Activated T-cell treated with anti-CD3 and anti-CD28 coated beads, Interleukin-2, amount 50 U/mL, for 24 hours (primary cell): ENCODE results near the gene CDH22.

Experiments
- DNase-seq: peaks from one replicate; pipeline ENCODE4 v3.0.0-alpha.2; 2020
- H3K27ac Mint-ChIP-seq: 2 replicates; pipeline ENCODE4 v1.8.0; 2020; ENCODE audit warnings: mild to moderate bottlenecking, mixed read lengths
- H3K27me3 Mint-ChIP-seq: 2 replicates; pipeline ENCODE4 v1.8.0; 2020; ENCODE audit warnings: mixed read lengths
- H3K36me3 Mint-ChIP-seq: 2 replicates; pipeline ENCODE4 v1.8.0; 2020; ENCODE audit warnings: low read depth, mixed read lengths
- H3K4me1 Mint-ChIP-seq: 2 replicates; pipeline ENCODE4 v1.8.0; 2020; ENCODE audit warnings: low read depth, mixed read lengths
- H3K4me3 Mint-ChIP-seq: 2 replicates; pipeline ENCODE4 v1.8.0; 2020; ENCODE audit warnings: mild to moderate bottlenecking, moderate library complexity, mixed read lengths
- H3K9me3 Mint-ChIP-seq: 2 replicates; pipeline ENCODE4 v1.8.0; 2020; ENCODE audit warnings: mixed read lengths

CDH22 gene

DNA sequence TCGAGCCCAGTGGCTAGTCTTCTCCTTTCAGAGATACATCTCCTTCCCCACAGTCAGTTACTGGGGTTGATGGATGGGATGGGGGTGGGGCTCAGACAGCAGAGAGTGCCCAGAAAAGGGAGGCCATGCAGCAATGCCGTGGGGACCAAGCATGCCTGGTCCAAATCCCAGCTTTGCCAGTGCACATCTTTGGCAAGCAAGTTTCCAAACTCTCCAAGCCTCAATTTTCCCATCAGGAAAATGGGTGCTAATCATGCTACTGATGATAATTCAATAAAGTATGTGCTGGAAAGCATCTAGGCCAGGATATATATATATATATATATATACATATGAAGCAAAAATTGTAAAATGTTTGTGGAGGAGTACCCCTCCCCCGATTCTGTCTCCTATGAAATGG lies 111.3 kb downstream of the CDH22 start:
- H3K4me3 Mint-ChIP-seq: no peak overlapping the region
- no peaks in the 10 kb centered on the region for H3K36me3 Mint-ChIP-seq
- no peak overlapping the region for H3K27ac Mint-ChIP-seq
- DNase-seq: no peak
- H3K4me1 Mint-ChIP-seq: peaks cover 2% of the 10 kb centered on the region
- H3K9me3 Mint-ChIP-seq: no peaks in the 10 kb centered on the region
- H3K27me3 Mint-ChIP-seq: peaks cover 31% of the 10 kb centered on the region

DNA sequence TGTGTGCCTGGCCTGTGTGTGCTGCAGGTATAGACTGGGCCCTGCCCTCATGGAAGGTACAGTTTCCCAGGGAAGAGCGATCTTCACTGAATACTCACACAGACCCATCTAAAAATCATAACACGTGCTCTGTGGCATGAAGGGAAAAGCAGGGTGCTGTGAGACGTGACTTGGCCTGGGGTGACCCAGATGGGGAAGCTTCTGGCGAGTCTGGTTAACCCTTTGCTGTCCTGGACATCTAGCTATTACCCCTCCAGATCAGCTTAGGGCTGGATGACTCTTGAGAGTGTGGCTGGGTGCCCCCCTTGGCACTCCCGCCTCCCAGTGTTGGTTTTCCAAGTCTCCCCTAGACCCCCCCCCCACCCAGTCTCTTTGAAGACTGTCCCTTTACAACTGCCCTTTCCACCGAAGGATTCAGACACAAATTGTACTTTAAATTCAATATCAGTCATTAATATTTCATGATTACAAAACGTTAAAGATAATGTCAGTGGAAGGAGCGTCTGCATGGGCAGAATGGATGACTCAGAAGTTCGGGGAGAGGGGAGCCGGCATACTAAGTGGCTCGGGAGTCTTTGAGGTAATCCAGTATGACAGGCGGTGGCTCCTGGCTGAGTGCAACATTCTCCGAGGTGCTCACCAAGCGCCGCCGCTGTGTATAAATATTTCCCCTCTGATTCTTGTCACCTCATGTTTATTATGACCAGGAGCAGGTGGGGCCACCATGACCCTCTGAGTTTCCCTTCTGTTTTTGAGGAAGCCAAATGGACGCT lies 112.8 kb downstream of the CDH22 start:
- peaks cover 2% of the 10 kb centered on the region for H3K4me1 Mint-ChIP-seq
- no peak overlapping the region for H3K4me3 Mint-ChIP-seq
- no peak overlapping the region for H3K27ac Mint-ChIP-seq
- H3K27me3 Mint-ChIP-seq: peaks cover 22% of the 10 kb centered on the region
- no peaks in the 10 kb centered on the region for H3K9me3 Mint-ChIP-seq
- DNase-seq: no peak
- H3K36me3 Mint-ChIP-seq: no peaks in the 10 kb centered on the region

DNA sequence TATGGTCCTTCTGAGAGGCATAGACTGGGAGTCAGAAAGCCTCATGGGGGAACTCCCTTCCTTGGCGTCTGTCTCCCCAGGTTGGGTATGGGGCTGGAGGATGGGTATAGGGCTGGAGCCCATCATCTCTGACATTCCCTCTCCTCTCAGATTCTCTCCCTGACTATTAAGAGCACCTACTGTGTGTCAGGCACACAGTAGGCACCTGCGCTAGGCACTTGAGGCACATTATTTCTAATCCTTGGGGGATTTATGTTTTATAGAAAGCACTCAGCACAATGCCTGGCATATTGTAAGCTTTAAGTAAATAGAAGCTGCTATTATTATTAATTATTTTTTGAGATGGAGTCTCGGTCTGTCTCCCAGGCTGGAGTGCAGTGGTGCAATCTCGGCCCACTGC lies 113.9 kb downstream of the CDH22 start:
- Mint-ChIP-seq H3K27ac (no peak overlapping the region), H3K4me1 (peaks cover 2% of the 10 kb centered on the region), H3K36me3 (no peaks in the 10 kb centered on the region), H3K27me3 (peaks cover 17% of the 10 kb centered on the region), H3K9me3 (no peaks in the 10 kb centered on the region), H3K4me3 (no peak overlapping the region)
- no peak for DNase-seq

GRCh38 chr20:46192376-46192944 lies 115.8 kb downstream of the CDH22 start:
- H3K9me3 Mint-ChIP-seq: no peaks in the 10 kb centered on the region
- DNase-seq: no peak
- no peak overlapping the region for H3K27ac Mint-ChIP-seq
- no peaks in the 10 kb centered on the region for H3K4me1 Mint-ChIP-seq
- no peaks in the 10 kb centered on the region for H3K36me3 Mint-ChIP-seq
- no peak overlapping the region for H3K4me3 Mint-ChIP-seq
- H3K27me3 Mint-ChIP-seq: peaks cover 2% of the 10 kb centered on the region

GRCh38 chr20:46191611-46192010 lies 116.7 kb downstream of the CDH22 start:
- Mint-ChIP-seq H3K4me1 (no peaks in the 10 kb centered on the region), H3K27me3 (peaks cover 6% of the 10 kb centered on the region), H3K9me3 (no peaks in the 10 kb centered on the region), H3K4me3 (no peak overlapping the region), H3K36me3 (no peaks in the 10 kb centered on the region), H3K27ac (no peak overlapping the region)
- no peak for DNase-seq

DNA sequence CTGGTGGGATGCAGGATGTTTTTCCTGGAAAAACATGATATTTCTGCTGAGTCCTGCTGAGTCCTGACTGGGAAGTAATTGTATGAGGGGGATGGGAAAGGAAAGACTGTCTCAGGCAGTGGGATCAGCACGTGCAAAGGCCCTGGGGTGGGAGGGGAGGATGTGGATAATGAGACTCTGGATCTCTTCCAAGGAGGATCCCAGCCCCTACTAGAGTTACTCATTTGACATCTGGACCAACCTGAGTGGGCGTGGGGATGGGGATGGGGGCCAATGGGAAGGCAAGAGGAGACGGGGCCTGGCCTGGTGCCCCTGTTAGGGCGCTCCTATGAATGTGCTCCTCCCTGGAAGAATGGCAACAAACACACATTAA lies 117.1 kb downstream of the CDH22 start:
- no peaks in the 10 kb centered on the region for H3K36me3 Mint-ChIP-seq
- peaks cover 6% of the 10 kb centered on the region for H3K27me3 Mint-ChIP-seq
- DNase-seq: no peak
- H3K4me1 Mint-ChIP-seq: no peaks in the 10 kb centered on the region
- no peak overlapping the region for H3K27ac Mint-ChIP-seq
- H3K4me3 Mint-ChIP-seq: no peak overlapping the region
- no peaks in the 10 kb centered on the region for H3K9me3 Mint-ChIP-seq

DNA sequence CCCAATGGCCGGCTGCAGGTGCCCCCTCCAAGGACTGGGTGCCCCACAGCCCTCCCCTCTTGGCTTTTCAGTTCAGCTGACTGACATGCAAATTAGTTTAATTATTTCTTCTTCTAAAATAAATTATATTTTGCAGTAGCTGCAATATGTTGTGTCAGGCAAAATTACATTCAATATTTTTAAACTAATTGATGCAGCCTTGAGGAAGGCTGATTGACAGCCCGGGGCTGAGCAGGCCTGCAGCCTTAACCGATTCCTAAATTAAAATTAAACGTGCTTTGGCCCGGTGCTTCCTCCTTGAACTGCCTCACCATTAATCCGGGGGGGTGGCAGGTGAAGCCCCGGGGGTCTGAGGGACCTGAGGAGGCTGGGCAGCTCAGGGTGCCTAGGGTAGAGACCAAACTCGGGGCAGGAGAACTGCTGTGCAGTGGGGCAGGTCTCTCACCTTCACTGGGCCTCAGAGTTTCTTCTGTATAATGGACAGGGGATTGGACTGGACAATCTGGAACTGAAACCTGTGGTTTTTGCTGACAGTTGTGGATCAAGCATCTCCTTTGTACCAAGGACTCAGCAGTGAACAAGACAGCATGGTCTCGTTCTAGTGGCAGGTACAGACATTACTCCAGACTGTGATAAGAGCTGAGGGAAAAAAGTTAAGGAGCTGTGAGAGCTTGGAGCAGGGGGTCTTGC lies 117.7 kb downstream of the CDH22 start:
- no peaks in the 10 kb centered on the region for H3K36me3 Mint-ChIP-seq
- H3K27ac Mint-ChIP-seq: no peak overlapping the region
- no peak for DNase-seq
- no peaks in the 10 kb centered on the region for H3K4me1 Mint-ChIP-seq
- no peak overlapping the region for H3K4me3 Mint-ChIP-seq
- H3K27me3 Mint-ChIP-seq: peaks cover 6% of the 10 kb centered on the region
- H3K9me3 Mint-ChIP-seq: no peaks in the 10 kb centered on the region

- DNase-seq: no peak
- no peak overlapping the region for H3K4me3 Mint-ChIP-seq
- H3K4me1 Mint-ChIP-seq: no peaks in the 10 kb centered on the region
- H3K36me3 Mint-ChIP-seq: no peaks in the 10 kb centered on the region
- H3K27ac Mint-ChIP-seq: no peak overlapping the region
- peaks cover 6% of the 10 kb centered on the region for H3K27me3 Mint-ChIP-seq
- H3K9me3 Mint-ChIP-seq: no peaks in the 10 kb centered on the region
Observed at GRCh38 chr20:46188866-46189541, 119.3 kb downstream of the CDH22 start.

- Mint-ChIP-seq H3K9me3 (no peaks in the 10 kb centered on the region), H3K4me1 (no peaks in the 10 kb centered on the region), H3K27me3 (peaks cover 6% of the 10 kb centered on the region), H3K4me3 (no peak overlapping the region), H3K36me3 (no peaks in the 10 kb centered on the region), H3K27ac (no peak overlapping the region)
- no peak for DNase-seq
Observed at GRCh38 chr20:46186210-46186609, 122.1 kb downstream of the CDH22 start.

- H3K27me3 Mint-ChIP-seq: peaks cover 6% of the 10 kb centered on the region
- H3K36me3 Mint-ChIP-seq: no peaks in the 10 kb centered on the region
- DNase-seq: no peak
- no peak overlapping the region for H3K4me3 Mint-ChIP-seq
- H3K9me3 Mint-ChIP-seq: no peaks in the 10 kb centered on the region
- H3K27ac Mint-ChIP-seq: no peak overlapping the region
- no peaks in the 10 kb centered on the region for H3K4me1 Mint-ChIP-seq
Observed at GRCh38 chr20:46185353-46185752, 122.9 kb downstream of the CDH22 start.

GRCh38 chr20:46183768-46184167 lies 124.5 kb downstream of the CDH22 start:
- Mint-ChIP-seq H3K27me3 (peaks cover 9% of the 10 kb centered on the region), H3K9me3 (no peaks in the 10 kb centered on the region), H3K4me3 (no peak overlapping the region), H3K27ac (no peak overlapping the region), H3K36me3 (no peaks in the 10 kb centered on the region), H3K4me1 (no peaks in the 10 kb centered on the region)
- DNase-seq: no peak

DNA sequence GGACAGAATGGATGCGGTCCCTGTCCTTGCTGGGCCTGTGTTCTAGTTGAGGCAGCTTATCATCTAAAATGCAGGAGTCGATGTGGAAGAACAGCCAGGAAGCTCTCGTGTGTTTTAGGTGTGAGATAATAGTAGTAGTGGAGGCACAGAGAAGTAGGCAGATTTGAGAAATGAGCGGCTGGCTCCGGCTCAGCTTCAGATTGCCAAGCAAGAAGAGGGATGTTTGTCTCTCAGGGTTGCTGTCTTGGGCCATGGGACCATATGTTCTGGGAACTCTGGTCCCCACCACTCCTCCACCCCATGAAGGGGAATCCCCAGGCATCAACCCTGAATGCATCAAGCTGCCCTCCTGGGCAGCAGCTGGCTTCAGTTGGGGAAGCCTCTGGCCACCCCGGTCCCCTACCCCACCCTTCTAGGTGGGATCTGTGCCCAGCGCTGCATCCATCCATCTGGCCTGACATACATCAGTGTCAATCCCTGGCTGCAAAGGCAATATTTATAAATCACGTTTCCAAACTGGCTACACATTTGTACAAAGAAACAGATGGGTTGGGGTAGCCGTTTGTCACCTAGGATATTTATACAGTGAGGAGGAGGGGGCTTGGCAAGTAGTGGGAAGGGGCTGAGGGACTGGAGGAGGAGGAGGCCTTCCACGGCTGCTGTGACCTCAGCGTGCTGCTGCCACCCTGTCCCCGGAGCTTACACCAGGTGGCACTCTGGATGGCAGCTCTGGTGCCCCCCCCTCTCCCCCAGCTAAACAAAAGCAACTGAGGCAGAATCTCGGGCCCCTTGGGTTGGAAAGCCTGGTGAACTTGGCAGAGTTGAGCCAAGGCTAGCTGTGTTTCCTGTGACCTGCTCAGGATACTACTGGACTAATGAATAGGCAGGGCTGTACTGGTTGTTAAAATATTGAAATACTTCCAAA lies 125.8 kb downstream of the CDH22 start:
- Mint-ChIP-seq H3K9me3 (no peaks in the 10 kb centered on the region), H3K27ac (no peak overlapping the region), H3K36me3 (no peaks in the 10 kb centered on the region), H3K4me3 (no peak overlapping the region), H3K4me1 (no peaks in the 10 kb centered on the region), H3K27me3 (peaks cover 19% of the 10 kb centered on the region)
- no peak for DNase-seq

DNA sequence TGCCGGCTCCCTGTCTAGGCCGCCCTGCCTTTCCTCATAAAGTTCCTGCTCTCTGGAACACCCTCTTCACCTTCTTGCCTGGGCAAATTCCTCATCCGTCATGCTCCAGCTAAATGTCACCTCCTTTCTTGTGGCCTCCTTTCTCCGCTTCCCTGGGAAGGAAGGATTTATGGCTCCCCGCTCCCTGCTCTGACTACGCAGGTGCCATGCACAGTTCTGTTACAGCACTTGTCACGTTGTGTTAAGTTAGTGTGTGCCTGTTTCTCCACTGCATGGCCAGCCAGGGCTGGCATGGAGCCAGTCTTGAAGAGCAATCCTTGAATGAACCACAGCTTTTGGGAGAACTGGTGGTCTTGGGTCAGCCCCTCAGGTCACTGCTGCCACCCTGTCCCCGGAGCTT lies 128.4 kb downstream of the CDH22 start:
- Mint-ChIP-seq H3K9me3 (no peaks in the 10 kb centered on the region), H3K36me3 (no peaks in the 10 kb centered on the region), H3K4me3 (no peak overlapping the region), H3K27ac (no peak overlapping the region), H3K4me1 (peaks cover under 1% of the 10 kb centered on the region), H3K27me3 (peaks cover 35% of the 10 kb centered on the region)
- no peak for DNase-seq

GRCh38 chr20:46178891-46179290 lies 129.4 kb downstream of the CDH22 start:
- Mint-ChIP-seq H3K36me3 (no peaks in the 10 kb centered on the region), H3K4me1 (peaks cover 1% of the 10 kb centered on the region), H3K4me3 (no peak overlapping the region), H3K27me3 (peaks cover 39% of the 10 kb centered on the region), H3K9me3 (no peaks in the 10 kb centered on the region), H3K27ac (no peak overlapping the region)
- DNase-seq: no peak
